Mesenchymal stem cell (in vitro differentiated cells and primary cell): ENCODE results near the gene KBTBD12.

Experiments used
- DNase-seq: peaks from one replicate; pipeline ENCODE4 v3.0.0-alpha.2; 2013
- H2AFZ ChIP-seq: one replicate; pipeline ENCODE4 v1.6.1; 2013; ENCODE audit warnings: low read depth, mild to moderate bottlenecking, control low read depth, inconsistent platforms, low read length, moderate library complexity
- H2AK5ac ChIP-seq: 2 replicates; pipeline ENCODE4 v1.6.1; 2013; ENCODE audit warnings: low read length, moderate library complexity, mild to moderate bottlenecking, inconsistent platforms; ENCODE audit not compliant: severe bottlenecking
- H2BK120ac ChIP-seq: one replicate; pipeline ENCODE4 v1.6.1; 2013; ENCODE audit warnings: low read depth, mild to moderate bottlenecking, inconsistent platforms, low read length, moderate library complexity
- H2BK12ac ChIP-seq, 2 experiments: one replicate each; pipeline ENCODE4 v1.6.1; 2013; ENCODE audit warnings: inconsistent platforms in 2 of 2, low read length in 2 of 2, mild to moderate bottlenecking in 2 of 2, moderate library complexity in 2 of 2, control low read depth in 1 of 2
- H2BK15ac ChIP-seq: one replicate; pipeline ENCODE4 v1.6.1; 2013; ENCODE audit warnings: mild to moderate bottlenecking, low read depth, inconsistent platforms; ENCODE audit not compliant: poor library complexity, severe bottlenecking
- H2BK5ac ChIP-seq: 2 replicates; pipeline ENCODE4 v1.6.1; 2013; ENCODE audit warnings: low read depth, mild to moderate bottlenecking, low read length, control low read depth, inconsistent platforms; ENCODE audit not compliant: poor library complexity, severe bottlenecking
- H3K14ac ChIP-seq, 2 experiments: one replicate each; pipeline ENCODE4 v1.6.1; 2013; ENCODE audit warnings: inconsistent platforms in 2 of 2, low read length in 2 of 2, control low read depth in 1 of 2, mild to moderate bottlenecking in 1 of 2, moderate library complexity in 1 of 2
- H3K18ac ChIP-seq, 2 experiments: one replicate each; pipeline ENCODE4 v1.6.1; 2013; ENCODE audit warnings: inconsistent platforms in 2 of 2, low read length in 2 of 2, control low read depth in 1 of 2, low read depth in 1 of 2, mild to moderate bottlenecking in 1 of 2
- H3K23ac ChIP-seq, 2 experiments: one replicate each; pipeline ENCODE4 v1.6.1; 2013; ENCODE audit warnings: inconsistent platforms in 2 of 2, low read length in 2 of 2, mild to moderate bottlenecking in 2 of 2, moderate library complexity in 2 of 2, control low read depth in 1 of 2
- H3K27ac ChIP-seq: 2 replicates; pipeline ENCODE4 v1.5.1; 2013; ENCODE audit warnings: mild to moderate bottlenecking, moderate library complexity, low read length, control low read depth, inconsistent platforms; ENCODE audit not compliant: poor library complexity, severe bottlenecking
- H3K27me3 ChIP-seq, 2 experiments: 2 replicates each; pipeline versions ENCODE4 v1.6.1 to v1.7.0; 2013; ENCODE audit warnings: low read length in 2 of 2, mild to moderate bottlenecking in 2 of 2, moderate library complexity in 2 of 2, control low read depth in 1 of 2, inconsistent platforms in 1 of 2; ENCODE audit not compliant: control insufficient read depth in 1 of 2, insufficient read depth in 1 of 2
- H3K36me3 ChIP-seq, 2 experiments: 2 replicates each; pipeline versions ENCODE4 v1.6.1 to v1.7.0; 2013; ENCODE audit warnings: low read length in 2 of 2, control low read depth in 1 of 2, inconsistent platforms in 1 of 2, low read depth in 1 of 2, mild to moderate bottlenecking in 1 of 2; ENCODE audit not compliant: insufficient read depth in 2 of 2, control insufficient read depth in 1 of 2
- H3K4ac ChIP-seq, 2 experiments: one replicate each; pipeline ENCODE4 v1.6.1; 2013; ENCODE audit warnings: inconsistent platforms in 2 of 2, low read length in 2 of 2, mild to moderate bottlenecking in 2 of 2, moderate library complexity in 2 of 2, control low read depth in 1 of 2, low read depth in 1 of 2
- H3K4me1 ChIP-seq: 2 replicates; pipeline ENCODE4 v1.6.1; 2013; ENCODE audit warnings: low read depth, low read length, control low read depth; ENCODE audit not compliant: control insufficient read depth, insufficient read depth
- H3K4me2 ChIP-seq: 2 replicates; pipeline ENCODE4 v1.6.1; 2013; ENCODE audit warnings: low read length, mild to moderate bottlenecking, inconsistent platforms; ENCODE audit not compliant: poor library complexity, severe bottlenecking
- H3K4me3 ChIP-seq, 2 experiments: 2 replicates each; pipeline versions ENCODE4 v1.5.1 to v1.7.0; 2013; ENCODE audit warnings: low read length in 2 of 2, mild to moderate bottlenecking in 2 of 2, control low read depth in 1 of 2, low read depth in 1 of 2; ENCODE audit not compliant: insufficient read depth in 1 of 2
- H3K79me1 ChIP-seq: replicated peaks from 2 replicates; pipeline ENCODE4 v1.6.1; 2013; ENCODE audit warnings: mild to moderate bottlenecking, control low read depth, low read length, inconsistent platforms; ENCODE audit not compliant: poor library complexity, severe bottlenecking
- H3K9ac ChIP-seq: 2 replicates; pipeline ENCODE4 v1.7.0; 2013; ENCODE audit warnings: mild to moderate bottlenecking, low read length, moderate library complexity
- H3K9me3 ChIP-seq: 2 replicates; pipeline ENCODE4 v1.7.0; 2013; ENCODE audit warnings: mild to moderate bottlenecking, low read length; ENCODE audit not compliant: control insufficient read depth
- H4K8ac ChIP-seq: one replicate; pipeline ENCODE4 v1.6.1; 2013; ENCODE audit warnings: inconsistent platforms, mild to moderate bottlenecking, low read length, moderate library complexity
- H4K91ac ChIP-seq: one replicate; pipeline ENCODE4 v1.6.1; 2013; ENCODE audit warnings: mild to moderate bottlenecking, low read length, inconsistent platforms
- WGBS: methylation state at CpG from one replicate; pipeline ENCODE4 v1.1.7; 2013; ENCODE audit warnings: mixed read lengths; 5-methylcytosine and 5-hydroxymethylcytosine counted together

KBTBD12 gene

DNA sequence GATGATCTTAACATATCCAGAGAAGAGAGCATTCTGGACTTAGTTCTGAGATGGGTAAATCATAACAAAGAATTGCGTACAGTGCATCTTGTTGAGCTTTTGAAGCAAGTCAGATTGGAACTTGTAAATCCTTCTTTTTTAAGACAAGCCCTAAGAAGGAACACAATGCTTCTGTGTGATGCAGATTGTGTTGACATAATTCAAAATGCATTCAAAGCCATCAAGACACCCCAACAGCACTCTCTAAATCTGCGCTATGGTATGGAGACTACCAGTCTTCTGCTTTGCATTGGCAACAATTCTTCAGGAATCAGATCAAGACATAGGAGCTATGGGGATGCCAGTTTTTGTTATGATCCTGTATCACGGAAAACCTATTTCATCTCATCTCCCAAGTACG, 8.6 kb downstream of the KBTBD12 start:
- no peaks in the 10 kb centered on the region for H3K9me3 ChIP-seq
- H3K4ac ChIP-seq, result no peak overlapping the region
- no peak overlapping the region for H2BK15ac ChIP-seq
- H3K36me3 ChIP-seq, result no peaks in the 10 kb centered on the region
- no peaks in the 10 kb centered on the region for H3K4me1 ChIP-seq
- no peak overlapping the region for H2AK5ac ChIP-seq
- no peak overlapping the region for H3K4me3 ChIP-seq
- peaks cover 2 to 11% of the 10 kb centered on the region in 2 experiments for H3K27me3 ChIP-seq
- H2AFZ ChIP-seq, result no peak overlapping the region
- H3K9ac ChIP-seq, result no peak overlapping the region
- no peak overlapping the region for H3K14ac ChIP-seq
- no peak overlapping the region for H3K18ac ChIP-seq
- 100% methylated on average over 2 of the region's 4 CpGs for WGBS
- no peak overlapping the region for H2BK5ac ChIP-seq
- no peak overlapping the region for H3K23ac ChIP-seq
- H2BK120ac ChIP-seq, result no peak overlapping the region
- no peak overlapping the region for H4K8ac ChIP-seq
- H3K4me2 ChIP-seq, result no peak overlapping the region
- H2BK12ac ChIP-seq, result no peak overlapping the region
- H3K79me1 ChIP-seq, result no peaks in the 10 kb centered on the region
- no peak overlapping the region for H3K27ac ChIP-seq
- no peak overlapping the region for H4K91ac ChIP-seq
- DNase-seq, result no peak

DNA sequence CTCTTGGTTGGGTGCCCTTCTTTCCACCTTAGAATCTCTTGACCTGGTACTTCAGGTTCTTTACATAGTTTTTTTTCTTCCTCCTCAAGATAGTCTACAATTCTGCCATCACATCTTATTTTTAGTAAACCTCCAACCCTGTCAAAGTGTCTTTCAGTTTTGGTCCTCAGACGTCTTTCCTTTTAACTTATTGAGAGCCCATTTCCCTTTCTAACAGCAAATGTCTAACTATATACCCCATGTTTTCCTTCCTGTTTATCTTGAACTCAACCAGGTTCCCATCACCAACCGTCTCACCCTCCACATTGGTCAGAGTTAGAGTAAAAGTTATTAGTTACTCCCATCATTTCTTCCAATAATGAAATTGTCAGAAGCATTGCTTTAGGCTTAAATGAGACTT, 10.4 kb downstream of the KBTBD12 start:
- Histone ChIP-seq H2BK120ac (no peak overlapping the region), H2AK5ac (no peak overlapping the region), H4K8ac (no peak overlapping the region), H2BK5ac (no peak overlapping the region), H3K9me3 (no peaks in the 10 kb centered on the region), H3K27me3 (peaks cover 2 to 11% of the 10 kb centered on the region in 2 experiments), H3K4me3 (no peak overlapping the region), H3K4ac (no peak overlapping the region), H3K4me2 (no peak overlapping the region), H3K36me3 (no peaks in the 10 kb centered on the region), H4K91ac (no peak overlapping the region), H2BK15ac (no peak overlapping the region), H3K14ac (no peak overlapping the region), H3K18ac (no peak overlapping the region), H3K79me1 (no peaks in the 10 kb centered on the region), H3K9ac (no peak overlapping the region), H3K27ac (no peak overlapping the region), H2AFZ (no peak overlapping the region), H3K4me1 (no peaks in the 10 kb centered on the region), H2BK12ac (no peak overlapping the region), H3K23ac (no peak overlapping the region)
- DNase-seq, result no peak
- 74% methylated on average over 1 of the region's 2 CpGs for WGBS

DNA sequence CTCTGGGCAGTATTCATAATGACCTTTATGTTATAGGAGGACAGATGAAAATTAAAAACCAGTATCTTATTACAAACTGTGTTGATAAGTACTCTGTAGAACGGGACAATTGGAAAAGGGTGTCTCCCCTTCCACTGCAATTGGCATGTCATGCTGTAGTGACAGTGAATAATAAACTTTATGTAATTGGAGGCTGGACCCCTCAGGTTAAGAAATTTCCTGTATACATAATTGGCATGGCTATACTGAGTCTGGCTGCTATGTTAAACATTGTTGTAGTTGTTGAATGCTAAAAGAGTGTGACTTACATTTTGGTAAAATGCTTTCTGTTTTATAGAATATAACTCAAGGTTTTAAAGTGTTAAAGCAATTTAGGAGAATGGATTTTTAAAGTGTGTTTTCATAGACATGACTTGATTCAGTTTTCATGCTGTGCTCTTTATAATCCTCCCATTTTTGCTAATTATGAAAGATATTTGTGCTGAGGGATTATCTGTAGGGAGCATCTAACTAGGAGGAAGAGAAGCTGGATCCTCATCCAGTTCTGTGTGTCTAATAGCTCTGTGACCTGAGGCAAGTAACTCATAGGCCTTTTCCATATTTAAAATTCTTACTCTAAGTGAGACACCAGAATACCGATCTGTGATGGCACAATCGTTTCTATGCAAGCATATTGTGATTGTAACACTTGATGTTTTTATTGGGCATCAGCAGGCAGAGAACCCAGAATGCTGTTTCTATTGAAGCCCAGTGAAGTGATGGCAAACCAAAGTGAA, 13.0 kb downstream of the KBTBD12 start:
- Histone ChIP-seq H3K36me3 (no peaks in the 10 kb centered on the region), H2AK5ac (no peak overlapping the region), H3K4me1 (no peaks in the 10 kb centered on the region), H4K91ac (no peak overlapping the region), H3K27ac (no peak overlapping the region), H2BK5ac (no peak overlapping the region), H3K79me1 (no peaks in the 10 kb centered on the region), H3K4me2 (no peak overlapping the region), H2AFZ (no peak overlapping the region), H3K18ac (no peak overlapping the region), H4K8ac (no peak overlapping the region), H2BK12ac (no peak overlapping the region), H3K4me3 (no peak overlapping the region), H3K9me3 (no peaks in the 10 kb centered on the region), H2BK15ac (no peak overlapping the region), H3K14ac (no peak overlapping the region), H3K9ac (no peak overlapping the region), H3K4ac (no peak overlapping the region), H2BK120ac (no peak overlapping the region), H3K23ac (no peak overlapping the region), H3K27me3 (peaks cover 2 to 9% of the 10 kb centered on the region in 2 experiments)
- WGBS, result 88% methylated on average over 3 of the region's 3 CpGs
- no peak for DNase-seq

DNA sequence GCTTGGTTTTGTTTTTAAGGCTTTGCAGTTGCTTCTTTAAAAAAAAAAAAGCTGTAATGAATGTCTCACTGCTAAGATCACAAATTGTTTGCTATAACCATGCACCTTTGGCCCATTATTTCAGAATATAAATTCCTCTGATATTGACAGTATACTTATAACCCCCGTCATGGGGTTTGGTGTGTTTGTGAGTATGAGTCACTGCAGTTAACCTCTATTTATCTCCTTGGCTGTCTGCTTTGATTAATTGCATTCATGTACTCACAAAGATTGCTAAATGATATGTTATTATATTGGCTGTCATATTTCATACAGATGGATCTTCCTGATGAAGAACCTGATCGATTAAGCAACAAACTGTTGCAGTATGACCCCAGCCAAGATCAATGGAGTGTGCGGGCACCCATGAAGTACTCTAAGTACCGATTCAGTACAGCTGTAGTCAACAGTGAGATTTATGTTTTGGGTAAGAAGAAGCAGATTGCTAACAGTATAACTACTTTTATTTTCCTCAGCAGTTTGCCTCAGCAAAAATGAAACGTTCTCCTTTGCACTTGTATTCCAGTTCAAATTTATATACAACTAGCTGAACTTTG, 14.9 kb downstream of the KBTBD12 start:
- Histone ChIP-seq H3K79me1 (no peaks in the 10 kb centered on the region), H3K14ac (no peak overlapping the region), H3K36me3 (no peaks in the 10 kb centered on the region), H2AK5ac (no peak overlapping the region), H2BK12ac (no peak overlapping the region), H3K23ac (no peak overlapping the region), H3K4me3 (no peak overlapping the region), H3K9me3 (no peaks in the 10 kb centered on the region), H3K4ac (no peak overlapping the region), H2BK5ac (no peak overlapping the region), H3K18ac (no peak overlapping the region), H3K4me2 (no peak overlapping the region), H3K27ac (no peak overlapping the region), H3K27me3 (peaks cover 0 to 12% of the 10 kb centered on the region in 2 experiments), H4K8ac (no peak overlapping the region), H2AFZ (no peak overlapping the region), H2BK15ac (no peak overlapping the region), H3K9ac (no peak overlapping the region), H4K91ac (no peak overlapping the region), H2BK120ac (no peak overlapping the region), H3K4me1 (no peaks in the 10 kb centered on the region)
- DNase-seq, result no peak
- WGBS, result 78% methylated on average over 2 of the region's 5 CpGs
